Stimulated activated CD8-positive, alpha-beta memory T cell treated with anti-CD3 and anti-CD28 coated beads, Interleukin-15, amount 100 ng/mL, for 24 hours (primary cell): ENCODE results near the gene PIPOX.
"Not testable (repeated sequence)": the region's sequence is repeated elsewhere in the genome, so short reads cannot be mapped to it uniquely, and the experiment has no call there.

Experiments
- DNase-seq: peaks from one replicate; pipeline ENCODE4 v3.0.0-alpha.2; 2020; ENCODE audit warnings: low read depth

The PIPOX gene

GRCh38 chr17:29076722-29077121 is 33.8 kb downstream of the PIPOX start:
- no peak for DNase-seq

GRCh38 chr17:29077320-29077719 is 34.4 kb downstream of the PIPOX start:
- DNase-seq: no peak

GRCh38 chr17:29078183-29079045 is 35.5 kb downstream of the PIPOX start:
- no peak for DNase-seq

GRCh38 chr17:29079433-29079832 is 36.5 kb downstream of the PIPOX start:
- no peak for DNase-seq

GRCh38 chr17:29079887-29080286 is 36.9 kb downstream of the PIPOX start:
- no peak for DNase-seq

- no peak for DNase-seq
These were observed 37.4 kb downstream of the PIPOX start for GRCh38 chr17:29080323-29080722.

- no peak for DNase-seq
These were observed 38.0 kb downstream of the PIPOX start for GRCh38 chr17:29080965-29081364.

GRCh38 chr17:29084541-29085146 is 41.7 kb downstream of the PIPOX start:
- no peak for DNase-seq

GRCh38 chr17:29085223-29085622 is 42.3 kb downstream of the PIPOX start:
- DNase-seq: no peak

- DNase-seq: no peak
These were observed 43.8 kb downstream of the PIPOX start for GRCh38 chr17:29086628-29087332.

- DNase-seq: not testable (repeated sequence)
These were observed 45.8 kb downstream of the PIPOX start for GRCh38 chr17:29088782-29089181.

GRCh38 chr17:29089601-29090044 is 46.7 kb downstream of the PIPOX start:
- no peak for DNase-seq

GRCh38 chr17:29090108-29090507 is 47.2 kb downstream of the PIPOX start:
- no peak for DNase-seq

GRCh38 chr17:29090750-29091605 is 48.0 kb downstream of the PIPOX start:
- no peak for DNase-seq

GRCh38 chr17:29091606-29092289 is 48.8 kb downstream of the PIPOX start:
- DNase-seq: no peak

GRCh38 chr17:29093090-29093871 is 50.3 kb downstream of the PIPOX start:
- no peak for DNase-seq

GRCh38 chr17:29094101-29094708 is 51.3 kb downstream of the PIPOX start:
- DNase-seq: no peak

- no peak for DNase-seq
These were observed 52.5 kb downstream of the PIPOX start for GRCh38 chr17:29095439-29095838.

GRCh38 chr17:29096094-29096493 is 53.2 kb downstream of the PIPOX start:
- no peak for DNase-seq

- DNase-seq: no peak
These were observed 56.6 kb downstream of the PIPOX start for GRCh38 chr17:29099527-29099926.
